ENCODE results near the gene DCDC2C. TPM values are rescaled to one million over a fixed set of nuclear protein-coding genes. Genes with fewer than 3 reads are reported as not detected.

Gene DCDC2C
- total and polyA plus RNA-seq, 4 donors, result 0.73 to 1.6 (median 1.1) TPM

DNA sequence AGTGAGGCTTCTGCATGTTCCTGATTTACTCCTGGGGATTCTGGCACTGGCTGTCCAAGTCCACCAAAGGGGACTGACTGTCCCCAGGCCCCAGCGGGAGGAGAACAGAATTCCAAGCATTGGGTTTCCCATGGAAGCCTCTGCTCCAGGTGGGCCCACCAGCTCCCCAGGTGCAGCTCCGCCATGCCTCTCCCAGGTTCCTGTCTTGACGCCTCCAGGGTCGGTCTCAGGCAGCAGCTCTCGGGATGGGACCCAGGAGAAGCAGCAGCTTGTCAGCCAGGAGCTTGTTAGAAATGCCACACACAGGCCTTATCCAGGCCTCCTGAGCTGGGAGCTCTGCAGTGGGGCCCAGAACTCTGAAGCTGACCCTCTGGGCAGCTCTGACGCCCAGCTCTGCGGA, 47.9 kb downstream of the DCDC2C start:
- Histone ChIP-seq H3K9me3 (ENCODE audit: control insufficient read depth, insufficient read depth, low read length) (no peaks in the 10 kb centered on the region), H3K36me3 (ENCODE audit: control insufficient read depth, insufficient read depth, low read length) (no peaks in the 10 kb centered on the region), H3K27me3 (ENCODE audit: control insufficient read depth, insufficient read depth, low read length) (no peaks in the 10 kb centered on the region), H3K4me3 (ENCODE audit: low read depth, low read length) (no peak overlapping the region), H3K27ac (ENCODE audit: low read depth, low read length) (no peak overlapping the region), H3K4me1 (ENCODE audit: control insufficient read depth, insufficient read depth, low read length) (peaks cover 7% of the 10 kb centered on the region)
- DNase-seq (ENCODE audit: low read depth in 4 of 6, low spot score in 6 of 6), result no peak
- WGBS (ENCODE audit: insufficient coverage), result 95% methylated on average over 7 of the region's 7 CpGs

DNA sequence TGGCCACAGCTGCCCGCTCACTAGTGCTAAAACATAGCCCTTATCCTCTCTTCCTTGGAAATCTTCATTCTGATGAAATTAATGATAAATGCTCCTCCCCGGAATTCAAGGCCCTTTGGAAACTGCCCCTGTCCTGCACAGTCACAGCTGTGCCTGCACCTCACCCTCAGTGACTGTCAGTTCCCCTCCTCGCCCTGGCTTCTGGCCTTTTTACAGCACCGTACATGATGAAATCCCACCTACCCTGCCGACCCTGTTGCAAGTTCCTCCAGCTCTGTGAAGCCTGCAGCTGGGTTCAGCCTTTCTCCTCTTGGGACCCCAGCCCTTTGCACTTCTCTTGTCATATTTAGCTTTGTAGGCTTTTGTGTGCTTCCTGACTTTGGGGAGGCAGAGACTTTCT, 48.4 kb downstream of the DCDC2C start:
- 61% methylated on average over 5 of the region's 5 CpGs for WGBS (ENCODE audit: insufficient coverage)
- peaks cover 7% of the 10 kb centered on the region for H3K4me1 ChIP-seq (ENCODE audit: control insufficient read depth, insufficient read depth, low read length)
- no peaks in the 10 kb centered on the region for H3K27me3 ChIP-seq (ENCODE audit: control insufficient read depth, insufficient read depth, low read length)
- H3K9me3 ChIP-seq (ENCODE audit: control insufficient read depth, insufficient read depth, low read length), result no peaks in the 10 kb centered on the region
- DNase-seq (ENCODE audit: low read depth in 4 of 6, low spot score in 6 of 6), result no peak
- no peak overlapping the region for H3K4me3 ChIP-seq (ENCODE audit: low read depth, low read length)
- no peaks in the 10 kb centered on the region for H3K36me3 ChIP-seq (ENCODE audit: control insufficient read depth, insufficient read depth, low read length)
- H3K27ac ChIP-seq (ENCODE audit: low read depth, low read length), result no peak overlapping the region

DNA sequence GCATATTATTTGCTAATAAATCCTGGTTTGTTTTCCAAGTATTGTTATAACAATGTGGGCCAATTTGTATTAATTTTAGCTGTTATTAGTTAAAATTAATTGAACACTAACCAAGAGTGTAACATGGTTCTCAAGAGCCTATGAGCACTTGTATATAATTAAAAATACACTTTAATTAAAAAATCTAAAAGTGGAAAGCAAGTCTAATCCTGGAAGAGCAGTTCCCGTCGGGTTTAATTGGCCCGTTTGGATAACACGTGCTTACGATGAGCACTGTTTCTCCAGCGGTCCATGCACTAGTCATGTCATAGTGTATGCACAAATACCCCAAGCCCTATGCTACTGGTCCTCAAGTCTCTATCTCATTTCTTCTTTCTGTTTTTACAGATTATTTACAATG, 49.0 kb downstream of the DCDC2C start:
- Histone ChIP-seq H3K27ac (ENCODE audit: low read depth, low read length) (no peak overlapping the region), H3K9me3 (ENCODE audit: control insufficient read depth, insufficient read depth, low read length) (no peaks in the 10 kb centered on the region), H3K36me3 (ENCODE audit: control insufficient read depth, insufficient read depth, low read length) (no peaks in the 10 kb centered on the region), H3K4me1 (ENCODE audit: control insufficient read depth, insufficient read depth, low read length) (peaks cover 7% of the 10 kb centered on the region), H3K4me3 (ENCODE audit: low read depth, low read length) (no peak overlapping the region), H3K27me3 (ENCODE audit: control insufficient read depth, insufficient read depth, low read length) (no peaks in the 10 kb centered on the region)
- peak in 1 of 6 donors; percentile 75 for DNase-seq (ENCODE audit: low read depth in 4 of 6, low spot score in 6 of 6)
- WGBS (ENCODE audit: insufficient coverage), result 58% methylated on average over 5 of the region's 6 CpGs

DNA sequence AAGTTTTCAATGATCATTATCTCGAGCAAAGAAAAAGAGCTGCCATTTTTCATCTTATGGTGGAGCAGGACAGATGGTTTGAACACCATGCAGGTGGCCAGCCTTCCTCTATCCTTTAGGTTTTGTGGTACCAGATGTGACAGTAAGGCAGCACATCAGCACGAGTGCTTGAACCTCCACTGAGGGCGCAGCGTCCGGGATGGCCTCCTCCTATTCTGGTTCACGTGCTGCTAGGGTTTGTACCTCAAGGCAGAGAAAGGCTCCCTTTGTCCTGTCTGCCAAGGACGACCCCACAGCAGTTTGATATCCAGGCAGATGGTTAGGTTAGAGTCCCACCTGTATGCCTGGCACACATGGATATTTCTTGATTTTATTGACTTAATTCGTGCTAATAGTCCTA, 50.2 kb downstream of the DCDC2C start:
- H3K36me3 ChIP-seq (ENCODE audit: control insufficient read depth, insufficient read depth, low read length), result no peaks in the 10 kb centered on the region
- no peaks in the 10 kb centered on the region for H3K9me3 ChIP-seq (ENCODE audit: control insufficient read depth, insufficient read depth, low read length)
- no peak for DNase-seq (ENCODE audit: low read depth in 4 of 6, low spot score in 6 of 6)
- peaks cover 7% of the 10 kb centered on the region for H3K4me1 ChIP-seq (ENCODE audit: control insufficient read depth, insufficient read depth, low read length)
- no peaks in the 10 kb centered on the region for H3K27me3 ChIP-seq (ENCODE audit: control insufficient read depth, insufficient read depth, low read length)
- no peak overlapping the region for H3K27ac ChIP-seq (ENCODE audit: low read depth, low read length)
- H3K4me3 ChIP-seq (ENCODE audit: low read depth, low read length), result no peak overlapping the region
- WGBS (ENCODE audit: insufficient coverage), result 85% methylated on average over 8 of the region's 8 CpGs

DNA sequence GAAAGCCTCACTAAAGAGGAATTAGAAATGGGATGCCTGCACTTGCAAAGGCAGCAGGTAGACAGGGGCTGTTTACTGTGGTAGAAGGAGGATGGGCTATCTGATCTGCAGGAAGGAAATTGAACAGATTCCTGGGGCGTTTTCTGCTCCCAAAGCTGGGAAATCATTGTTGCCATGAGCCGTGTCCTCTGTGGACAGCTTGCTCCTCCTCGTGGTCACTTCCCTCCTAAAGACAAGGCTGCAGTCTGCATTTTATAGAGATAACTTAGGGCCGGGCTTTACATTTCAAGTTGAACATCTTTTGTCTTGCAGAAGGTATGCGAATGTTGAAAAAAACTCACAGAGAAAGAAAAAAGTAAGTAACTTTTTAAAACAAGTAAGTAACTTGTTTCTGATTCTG, 50.9 kb downstream of the DCDC2C start:
- Histone ChIP-seq H3K27me3 (ENCODE audit: control insufficient read depth, insufficient read depth, low read length) (no peaks in the 10 kb centered on the region), H3K4me1 (ENCODE audit: control insufficient read depth, insufficient read depth, low read length) (peaks cover 7% of the 10 kb centered on the region), H3K36me3 (ENCODE audit: control insufficient read depth, insufficient read depth, low read length) (no peaks in the 10 kb centered on the region), H3K27ac (ENCODE audit: low read depth, low read length) (no peak overlapping the region), H3K4me3 (ENCODE audit: low read depth, low read length) (no peak overlapping the region), H3K9me3 (ENCODE audit: control insufficient read depth, insufficient read depth, low read length) (no peaks in the 10 kb centered on the region)
- WGBS (ENCODE audit: insufficient coverage), result 40% methylated on average over 3 of the region's 5 CpGs
- DNase-seq (ENCODE audit: low read depth in 4 of 6, low spot score in 6 of 6), result no peak

DNA sequence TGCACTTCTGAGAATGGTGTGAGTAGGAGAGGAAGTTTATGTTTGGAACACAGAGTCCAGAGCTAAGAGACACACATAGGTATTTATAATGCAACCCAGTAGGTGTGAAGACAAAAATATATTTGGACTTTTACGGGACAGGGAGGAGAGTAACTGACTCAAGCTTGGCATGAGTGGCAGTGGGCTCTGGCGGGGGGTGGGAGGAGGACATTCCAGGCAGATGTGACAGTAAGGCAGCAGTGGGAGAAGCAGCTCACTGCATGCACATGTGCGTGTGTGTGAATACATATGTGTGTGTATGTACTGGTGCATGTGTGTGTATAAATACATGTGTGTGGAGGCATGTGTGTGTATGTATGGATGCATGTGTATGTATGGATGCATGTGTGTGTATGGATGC, 51.4 kb downstream of the DCDC2C start:
- DNase-seq (ENCODE audit: low read depth in 4 of 6, low spot score in 6 of 6), result no peak
- H3K4me3 ChIP-seq (ENCODE audit: low read depth, low read length), result no peak overlapping the region
- H3K4me1 ChIP-seq (ENCODE audit: control insufficient read depth, insufficient read depth, low read length), result peaks cover 7% of the 10 kb centered on the region
- no peaks in the 10 kb centered on the region for H3K27me3 ChIP-seq (ENCODE audit: control insufficient read depth, insufficient read depth, low read length)
- no peaks in the 10 kb centered on the region for H3K9me3 ChIP-seq (ENCODE audit: control insufficient read depth, insufficient read depth, low read length)
- H3K36me3 ChIP-seq (ENCODE audit: control insufficient read depth, insufficient read depth, low read length), result no peaks in the 10 kb centered on the region
- H3K27ac ChIP-seq (ENCODE audit: low read depth, low read length), result no peak overlapping the region
- WGBS (ENCODE audit: insufficient coverage), result 96% methylated on average over 3 of the region's 3 CpGs

DNA sequence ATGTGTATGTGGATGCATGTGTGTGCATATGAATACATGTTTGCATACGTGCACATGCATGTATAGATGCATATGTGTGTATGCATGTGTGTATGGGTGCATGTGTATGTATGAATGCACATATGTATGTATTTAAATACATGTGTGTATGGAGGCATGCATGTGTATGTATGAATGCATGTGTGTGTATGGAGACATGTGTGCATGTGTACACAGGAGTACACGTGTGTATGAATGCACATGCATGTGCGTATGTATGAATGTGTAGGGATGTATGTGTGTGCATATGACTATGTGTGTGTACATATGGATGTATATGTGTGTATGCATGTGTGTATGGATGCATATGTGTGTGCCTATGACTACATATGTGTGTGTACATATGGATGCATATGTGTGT, 51.9 kb downstream of the DCDC2C start:
- no peaks in the 10 kb centered on the region for H3K36me3 ChIP-seq (ENCODE audit: control insufficient read depth, insufficient read depth, low read length)
- peaks cover 7% of the 10 kb centered on the region for H3K4me1 ChIP-seq (ENCODE audit: control insufficient read depth, insufficient read depth, low read length)
- no peak overlapping the region for H3K4me3 ChIP-seq (ENCODE audit: low read depth, low read length)
- H3K9me3 ChIP-seq (ENCODE audit: control insufficient read depth, insufficient read depth, low read length), result no peaks in the 10 kb centered on the region
- 98% methylated on average over 3 of the region's 3 CpGs for WGBS (ENCODE audit: insufficient coverage)
- no peak overlapping the region for H3K27ac ChIP-seq (ENCODE audit: low read depth, low read length)
- H3K27me3 ChIP-seq (ENCODE audit: control insufficient read depth, insufficient read depth, low read length), result no peaks in the 10 kb centered on the region
- DNase-seq (ENCODE audit: low read depth in 4 of 6, low spot score in 6 of 6), result no peak

DNA sequence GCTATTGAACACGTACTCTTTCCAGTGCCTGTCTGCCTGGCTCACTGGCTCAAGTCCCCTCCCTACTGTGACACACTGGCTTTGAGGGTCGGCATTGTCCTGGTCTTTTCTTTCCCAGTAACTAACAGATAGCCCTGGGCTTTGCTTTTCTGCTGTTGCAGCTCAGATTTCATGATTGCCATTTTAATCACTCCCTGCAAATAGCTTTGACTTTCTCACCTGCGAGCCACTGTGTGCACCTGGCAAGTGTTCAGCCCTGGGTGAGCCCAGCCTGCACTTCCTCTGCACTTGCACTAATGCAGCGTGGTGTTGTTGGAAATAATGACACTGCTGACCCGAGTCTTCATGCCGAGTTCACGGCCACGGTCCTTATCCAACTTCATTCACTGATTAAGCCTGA, 52.9 kb downstream of the DCDC2C start:
- H3K4me1 ChIP-seq (ENCODE audit: control insufficient read depth, insufficient read depth, low read length), result peaks cover 6% of the 10 kb centered on the region
- H3K27me3 ChIP-seq (ENCODE audit: control insufficient read depth, insufficient read depth, low read length), result no peaks in the 10 kb centered on the region
- no peak overlapping the region for H3K4me3 ChIP-seq (ENCODE audit: low read depth, low read length)
- 53% methylated on average over 4 of the region's 8 CpGs for WGBS (ENCODE audit: insufficient coverage)
- H3K9me3 ChIP-seq (ENCODE audit: control insufficient read depth, insufficient read depth, low read length), result no peaks in the 10 kb centered on the region
- no peak overlapping the region for H3K27ac ChIP-seq (ENCODE audit: low read depth, low read length)
- DNase-seq (ENCODE audit: low read depth in 4 of 6, low spot score in 6 of 6), result peak in 1 of 6 donors; percentile 34
- H3K36me3 ChIP-seq (ENCODE audit: control insufficient read depth, insufficient read depth, low read length), result no peaks in the 10 kb centered on the region

DNA sequence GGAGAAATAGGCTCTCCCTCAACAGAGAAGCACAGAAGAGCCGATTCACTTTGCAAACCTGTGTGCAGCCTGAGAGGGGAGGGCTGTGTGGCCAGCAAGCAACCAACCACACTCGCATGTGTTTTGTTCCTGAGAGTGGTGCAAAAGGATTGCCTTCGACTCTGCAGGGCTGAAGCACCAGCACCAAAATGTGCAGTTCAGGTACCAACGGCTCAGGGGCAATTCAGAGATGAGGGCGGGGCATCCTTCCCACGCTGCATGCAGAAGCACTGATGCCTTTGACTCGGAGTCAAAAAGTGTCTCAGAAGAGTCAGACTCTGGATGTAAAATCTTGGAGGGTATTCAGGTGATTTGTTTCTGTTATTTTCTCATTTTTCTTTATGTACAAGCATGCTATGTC, 55.5 kb downstream of the DCDC2C start:
- no peaks in the 10 kb centered on the region for H3K4me1 ChIP-seq (ENCODE audit: control insufficient read depth, insufficient read depth, low read length)
- H3K27ac ChIP-seq (ENCODE audit: low read depth, low read length), result no peak overlapping the region
- no peaks in the 10 kb centered on the region for H3K36me3 ChIP-seq (ENCODE audit: control insufficient read depth, insufficient read depth, low read length)
- H3K9me3 ChIP-seq (ENCODE audit: control insufficient read depth, insufficient read depth, low read length), result no peaks in the 10 kb centered on the region
- WGBS (ENCODE audit: insufficient coverage), result 82% methylated on average over 4 of the region's 7 CpGs
- H3K27me3 ChIP-seq (ENCODE audit: control insufficient read depth, insufficient read depth, low read length), result no peaks in the 10 kb centered on the region
- no peak for DNase-seq (ENCODE audit: low read depth in 4 of 6, low spot score in 6 of 6)
- H3K4me3 ChIP-seq (ENCODE audit: low read depth, low read length), result no peak overlapping the region

DNA sequence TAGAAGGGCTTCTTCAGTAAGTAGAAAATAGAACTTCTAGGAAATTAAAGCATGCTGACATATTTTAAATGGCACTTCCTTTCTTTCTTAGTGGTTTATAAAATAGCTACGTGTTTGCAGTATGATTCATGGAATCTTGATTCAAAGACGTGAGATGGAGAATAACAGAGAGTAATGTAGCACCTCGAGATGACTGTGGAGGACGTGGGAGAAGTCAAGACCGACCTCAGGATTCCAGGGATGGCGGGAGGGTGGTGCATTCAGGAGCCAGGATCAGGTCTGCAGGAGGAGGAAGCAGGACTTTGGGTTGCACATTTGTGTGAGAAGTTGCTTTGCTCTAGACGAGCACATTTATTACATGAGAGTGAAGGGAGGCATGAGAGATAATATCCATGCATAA, 56.0 kb downstream of the DCDC2C start:
- no peak for DNase-seq (ENCODE audit: low read depth in 4 of 6, low spot score in 6 of 6)
- 91% methylated on average over 6 of the region's 7 CpGs for WGBS (ENCODE audit: insufficient coverage)
- no peaks in the 10 kb centered on the region for H3K9me3 ChIP-seq (ENCODE audit: control insufficient read depth, insufficient read depth, low read length)

More for the DNA sequence above, 56.0 kb downstream of the DCDC2C start:
- Histone ChIP-seq H3K27ac (ENCODE audit: low read depth, low read length) (no peak overlapping the region), H3K36me3 (ENCODE audit: control insufficient read depth, insufficient read depth, low read length) (no peaks in the 10 kb centered on the region), H3K4me1 (ENCODE audit: control insufficient read depth, insufficient read depth, low read length) (no peaks in the 10 kb centered on the region), H3K27me3 (ENCODE audit: control insufficient read depth, insufficient read depth, low read length) (no peaks in the 10 kb centered on the region), H3K4me3 (ENCODE audit: low read depth, low read length) (no peak overlapping the region)

All from spinal cord (tissue), 10 donors.